ENCODE data around the gene GIPC3.

DNA sequence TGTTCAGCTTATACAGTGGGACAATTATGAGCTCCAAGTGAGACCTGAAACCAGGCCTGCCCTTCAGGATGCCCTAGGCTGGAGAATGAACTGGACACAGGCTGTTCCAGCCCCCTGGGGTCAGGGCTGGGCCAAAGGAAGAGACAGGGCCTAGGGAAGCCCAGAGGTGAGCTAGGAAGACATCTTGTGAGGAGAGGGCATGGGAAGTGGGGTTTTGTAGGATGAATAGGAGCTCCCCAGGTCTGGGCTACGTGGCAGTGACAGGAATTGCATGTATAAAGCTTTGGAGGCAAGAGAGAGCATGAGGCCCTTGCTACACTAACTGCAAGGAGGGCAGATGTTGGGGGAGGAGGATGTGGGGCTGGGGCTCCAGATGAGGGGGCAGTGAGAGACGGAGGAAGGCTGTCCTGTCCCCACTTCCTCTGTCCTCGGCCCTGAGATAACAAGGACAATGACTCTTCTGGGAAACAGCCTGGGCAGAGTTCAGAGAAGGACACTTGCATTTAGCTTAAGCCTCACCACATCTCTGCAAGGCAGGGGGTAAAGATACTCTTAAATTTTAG, 22.9 kb downstream of the GIPC3 start:
- TF ChIP-seq, protein P1, sequence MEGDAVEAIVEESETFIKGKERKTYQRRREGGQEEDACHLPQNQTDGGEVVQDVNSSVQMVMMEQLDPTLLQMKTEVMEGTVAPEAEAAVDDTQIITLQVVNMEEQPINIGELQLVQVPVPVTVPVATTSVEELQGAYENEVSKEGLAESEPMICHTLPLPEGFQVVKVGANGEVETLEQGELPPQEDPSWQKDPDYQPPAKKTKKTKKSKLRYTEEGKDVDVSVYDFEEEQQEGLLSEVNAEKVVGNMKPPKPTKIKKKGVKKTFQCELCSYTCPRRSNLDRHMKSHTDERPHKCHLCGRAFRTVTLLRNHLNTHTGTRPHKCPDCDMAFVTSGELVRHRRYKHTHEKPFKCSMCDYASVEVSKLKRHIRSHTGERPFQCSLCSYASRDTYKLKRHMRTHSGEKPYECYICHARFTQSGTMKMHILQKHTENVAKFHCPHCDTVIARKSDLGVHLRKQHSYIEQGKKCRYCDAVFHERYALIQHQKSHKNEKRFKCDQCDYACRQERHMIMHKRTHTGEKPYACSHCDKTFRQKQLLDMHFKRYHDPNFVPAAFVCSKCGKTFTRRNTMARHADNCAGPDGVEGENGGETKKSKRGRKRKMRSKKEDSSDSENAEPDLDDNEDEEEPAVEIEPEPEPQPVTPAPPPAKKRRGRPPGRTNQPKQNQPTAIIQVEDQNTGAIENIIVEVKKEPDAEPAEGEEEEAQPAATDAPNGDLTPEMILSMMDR (IDR thresholded peaks at IDR 0.05) = no peak
- TF ChIP-seq ZSCAN20 (CRISPR knock-in tag; IDR thresholded peaks at IDR 0.05) (no peak), MYC (IDR thresholded peaks at IDR 0.05; ENCODE audit: borderline replicate concordance, low read length) (no peak), ZNF302 (CRISPR knock-in tag; IDR thresholded peaks at IDR 0.05) (no peak), MAFK (IDR thresholded peaks at IDR 0.05; ENCODE audit: partially characterized antibody) (no peak), FOSB (CRISPR knock-in tag; IDR thresholded peaks at IDR 0.05) (no peak)
